GM21737 (cell line): ENCODE results near the gene ABCF3.
A peak's percentile ranks its signal among the peaks of the same experiment; 100 is the strongest.

Source experiments
- ATAC-seq: cut with Tn5 transposase; IDR thresholded peaks from one replicate; pipeline ENCODE4 v1.9.1; 2021; ENCODE audit warnings: mild to moderate bottlenecking, moderate library complexity; ENCODE audit not compliant: unreplicated experiment

The ABCF3 gene

DNA sequence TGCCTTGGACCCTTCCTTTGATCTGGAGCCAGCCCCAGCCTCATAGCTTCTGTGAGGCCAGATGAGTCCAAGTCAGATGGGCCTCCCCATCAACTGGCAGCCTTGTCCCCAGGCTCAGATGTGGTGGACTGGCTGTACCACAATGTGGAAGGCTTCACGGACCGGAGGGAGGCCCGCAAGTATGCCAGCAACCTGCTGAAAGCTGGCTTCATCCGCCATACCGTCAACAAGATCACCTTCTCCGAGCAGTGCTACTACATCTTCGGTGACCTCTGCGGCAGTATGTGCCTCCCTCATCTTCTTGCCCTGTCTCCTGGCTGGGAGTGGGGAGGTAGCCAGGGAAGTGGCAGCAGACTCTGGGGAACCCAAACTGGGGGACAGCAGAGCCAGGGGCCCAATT lies 18.2 kb upstream of the ABCF3 start:
- ATAC-seq, result no peak

DNA sequence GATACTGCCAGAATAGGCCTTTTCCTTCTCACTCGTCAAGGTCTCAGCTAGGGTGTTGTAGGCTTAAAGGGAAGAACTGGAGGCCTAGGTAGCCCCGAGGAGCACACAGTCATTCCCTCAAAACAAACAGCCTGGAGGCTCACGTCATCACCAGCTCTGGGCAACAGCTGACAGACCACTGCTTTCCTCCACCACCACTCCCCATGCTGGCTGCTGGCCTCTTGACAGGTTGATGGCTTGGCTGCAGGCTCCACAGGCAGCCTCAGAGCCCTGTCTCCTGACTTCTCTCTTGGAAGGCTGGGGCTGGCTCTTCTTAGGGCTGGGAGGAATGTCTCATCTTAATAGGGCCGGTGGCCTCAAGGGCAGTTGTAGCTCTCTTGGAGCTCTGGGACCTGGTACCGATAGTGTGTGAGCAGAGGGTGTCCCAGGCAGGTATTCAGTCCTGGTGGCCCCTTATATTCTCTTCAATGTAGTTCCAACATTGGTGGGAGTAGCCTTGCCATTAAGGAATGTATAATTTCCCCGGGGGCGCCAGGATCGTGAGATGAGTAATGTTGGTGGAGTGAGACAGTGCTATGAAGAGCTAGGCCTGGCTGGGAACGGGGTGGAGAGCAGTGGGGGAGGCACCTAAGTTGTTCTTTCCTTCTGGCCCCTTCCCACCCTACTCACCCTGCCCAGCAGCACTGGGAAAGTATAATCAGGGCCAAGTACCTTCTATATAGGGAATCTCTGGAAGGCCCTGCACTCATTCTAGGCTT lies 17.5 kb upstream of the ABCF3 start:
- ATAC-seq, result no peak

DNA sequence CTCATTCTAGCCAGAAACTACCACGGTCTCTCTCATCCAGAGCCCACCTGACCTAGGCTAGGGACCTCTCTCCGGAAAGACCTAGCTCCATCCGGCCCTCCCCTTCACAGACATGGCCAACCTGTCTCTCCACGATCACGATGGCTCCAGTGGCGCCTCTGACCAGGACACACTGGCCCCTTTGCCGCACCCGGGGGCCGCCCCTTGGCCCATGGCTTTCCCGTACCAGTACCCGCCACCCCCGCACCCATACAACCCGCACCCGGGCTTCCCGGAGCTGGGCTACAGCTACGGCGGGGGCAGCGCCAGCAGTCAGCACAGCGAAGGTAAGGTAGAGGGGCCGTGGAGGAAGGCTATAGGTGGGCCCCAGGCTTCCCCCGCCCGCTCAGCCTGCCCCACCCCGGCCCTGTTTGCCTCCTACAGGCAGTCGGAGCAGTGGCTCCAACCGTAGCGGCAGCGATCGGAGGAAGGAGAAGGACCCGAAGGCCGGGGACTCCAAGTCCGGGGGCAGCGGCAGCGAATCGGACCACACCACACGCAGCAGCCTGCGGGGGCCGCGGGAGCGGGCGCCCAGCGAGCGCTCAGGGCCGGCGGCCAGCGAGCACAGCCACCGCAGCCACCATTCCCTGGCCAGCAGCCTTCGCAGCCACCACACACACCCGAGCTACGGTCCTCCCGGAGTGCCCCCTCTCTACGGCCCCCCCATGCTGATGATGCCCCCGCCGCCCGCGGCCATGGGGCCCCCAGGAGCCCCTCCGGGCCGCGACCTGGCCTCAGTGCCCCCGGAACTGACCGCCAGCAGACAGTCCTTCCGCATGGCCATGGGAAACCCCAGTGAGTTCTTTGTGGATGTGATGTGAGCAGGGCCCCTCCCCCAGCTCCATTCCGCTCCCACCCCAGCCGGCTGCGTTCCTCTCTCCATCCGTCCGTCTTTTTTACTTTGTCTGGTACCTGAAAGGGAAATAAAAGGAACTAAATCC lies 15.8 kb upstream of the ABCF3 start:
- ATAC-seq, result no peak

DNA sequence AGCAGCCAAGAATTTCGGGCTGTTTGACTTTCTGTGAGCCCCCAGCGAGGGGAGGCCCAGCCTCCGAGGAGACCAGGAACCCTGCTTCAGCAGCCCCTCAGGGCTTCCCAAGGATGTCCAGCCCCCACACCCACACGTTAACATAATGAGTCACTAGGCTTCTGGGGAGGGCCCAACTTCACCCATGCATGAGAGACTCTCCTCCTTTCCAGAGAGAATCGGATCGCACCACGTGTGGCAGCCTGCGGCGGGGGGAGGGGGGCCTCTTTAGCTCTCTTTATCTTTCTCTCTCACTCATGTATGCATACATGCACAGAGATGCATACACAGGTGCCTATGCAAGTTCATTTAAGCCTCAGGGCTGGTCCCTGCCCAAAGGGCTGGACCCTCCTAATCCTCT lies 14.4 kb upstream of the ABCF3 start:
- no peak for ATAC-seq

DNA sequence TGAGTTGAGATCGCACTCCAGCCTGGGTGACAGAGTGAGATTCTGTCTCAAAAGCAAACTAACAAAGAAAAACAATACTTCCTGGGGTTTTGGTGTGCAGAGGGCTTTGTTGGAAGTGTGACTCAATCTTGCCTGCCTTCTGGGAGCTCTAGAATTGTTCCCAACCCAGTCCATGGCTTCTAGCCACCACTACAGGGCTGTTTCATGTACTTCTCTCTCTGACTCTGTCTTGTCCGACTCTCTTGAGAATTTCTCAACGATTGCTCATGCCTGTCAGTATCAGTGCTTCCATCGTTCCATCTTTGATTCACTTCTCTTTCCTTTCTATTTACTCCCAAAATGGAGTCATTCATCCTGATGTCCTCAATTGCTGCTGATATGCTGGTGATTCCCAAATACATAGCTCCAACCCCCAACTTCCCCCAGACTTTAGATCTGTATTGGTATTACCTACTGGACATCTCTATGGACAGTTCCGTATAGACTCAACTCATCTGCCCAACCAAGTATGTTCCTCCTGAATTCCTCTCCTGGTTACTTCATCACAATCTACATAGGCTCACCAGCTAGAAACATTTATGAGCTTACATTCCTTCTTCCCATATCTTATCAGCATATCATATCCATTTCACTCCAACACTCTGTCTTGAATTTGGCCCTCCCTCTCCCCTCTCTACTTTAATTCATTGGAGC lies 13.2 kb upstream of the ABCF3 start:
- ATAC-seq, result no peak

DNA sequence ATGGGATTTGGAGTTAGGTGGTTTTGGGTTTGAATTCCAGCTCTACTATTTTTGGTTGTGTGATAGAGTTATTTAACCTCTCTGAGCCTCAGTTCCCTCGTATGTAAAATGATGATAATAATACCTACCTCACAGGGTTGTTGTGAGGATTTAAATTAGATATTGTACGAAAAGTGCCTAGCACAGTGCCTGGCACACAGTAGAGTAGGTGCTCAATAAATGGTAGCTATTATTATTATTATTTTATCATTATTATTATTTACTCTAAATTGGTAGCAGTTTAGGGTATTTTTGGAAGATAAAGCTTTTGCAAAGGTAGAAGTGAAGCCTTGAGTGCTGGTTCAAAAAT lies 12.7 kb upstream of the ABCF3 start:
- ATAC-seq, result no peak

DNA sequence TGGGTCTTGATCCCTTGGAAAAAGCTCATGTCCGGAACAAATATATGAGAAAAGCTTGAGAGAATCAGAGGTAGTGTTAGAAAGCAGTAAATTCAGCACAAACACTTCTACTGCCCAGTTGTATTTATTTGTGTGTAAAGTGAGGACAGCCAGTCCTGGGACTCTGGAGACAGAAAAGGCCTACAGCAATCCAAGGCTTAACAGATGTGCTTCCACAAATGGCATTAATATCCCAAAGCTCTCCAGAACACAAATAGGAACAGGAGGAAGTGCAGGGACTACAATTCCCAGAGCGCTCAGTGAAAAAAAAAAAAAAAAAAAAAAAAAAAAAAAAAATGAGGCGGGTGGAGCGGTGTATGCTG lies 11.7 kb upstream of the ABCF3 start:
- ATAC-seq, result no peak

DNA sequence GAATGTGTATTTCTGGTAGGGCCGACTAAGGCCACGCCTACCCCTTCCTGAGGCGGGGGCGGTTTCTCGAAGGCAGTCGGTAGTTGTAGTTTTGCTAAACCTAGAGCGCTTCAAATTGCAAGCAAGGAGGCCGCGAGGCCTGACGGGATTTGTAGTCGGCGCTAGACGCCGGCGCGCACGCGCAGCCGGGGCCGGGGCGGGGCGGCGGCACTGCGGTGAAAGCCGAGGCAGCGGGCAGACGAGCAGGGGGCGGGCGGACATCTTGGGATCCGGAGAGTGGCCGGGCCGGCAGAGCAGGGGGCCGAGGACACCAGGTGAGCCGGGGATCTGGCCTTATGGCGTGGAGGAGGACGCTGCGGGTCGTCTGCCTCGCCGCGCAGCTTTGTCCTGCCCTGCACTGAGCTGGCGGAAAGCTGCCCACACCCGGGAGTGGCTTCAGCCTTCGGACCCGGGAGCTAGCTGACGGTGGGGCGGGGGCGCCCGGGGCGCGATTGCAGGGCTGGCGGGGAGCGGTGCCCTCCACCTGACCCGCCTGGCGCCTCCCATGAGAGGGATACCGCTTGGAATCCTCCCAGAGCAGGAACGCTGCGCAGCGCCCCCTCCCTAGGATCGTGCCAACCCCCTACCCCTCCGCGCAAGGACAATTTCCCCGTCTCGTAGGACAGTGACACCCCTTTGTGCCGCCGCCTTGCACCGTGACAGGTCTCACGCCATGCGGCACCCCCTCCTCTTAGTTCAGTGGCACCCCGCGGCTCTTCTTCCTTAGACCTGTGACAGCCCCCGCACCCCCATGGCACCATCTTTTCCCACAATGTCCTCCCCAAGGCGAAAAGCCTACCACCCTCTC lies 11.1 kb upstream of the ABCF3 start, which contains the start of gene AP2M1:
AP2M1 (plus strand) TSS at position 210 of the 847 bp plus-strand sequence. CDS start 2,139 bp downstream, outside the sequence.
- ATAC-seq, result peak; percentile 92

DNA sequence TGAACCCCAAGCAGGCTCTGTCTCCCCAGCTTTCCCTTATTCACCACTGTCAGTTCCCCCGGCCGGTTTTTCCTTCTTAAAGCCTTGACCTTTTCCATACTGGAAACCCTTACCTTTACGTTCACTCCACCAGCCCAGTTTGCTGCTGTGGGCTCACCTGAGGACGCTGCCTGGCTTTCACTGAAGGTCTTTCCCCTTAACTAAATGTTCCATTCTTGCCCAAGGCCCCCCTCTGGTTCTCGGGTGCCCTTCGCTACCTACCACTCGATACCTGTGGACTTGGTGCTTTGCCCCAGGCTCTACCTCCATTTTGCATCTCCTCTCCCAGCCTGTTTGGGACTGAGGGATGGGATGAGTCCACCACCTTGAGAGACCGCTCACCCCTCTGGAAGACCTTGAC lies 10.5 kb upstream of the ABCF3 start:
- ATAC-seq, result no peak

DNA sequence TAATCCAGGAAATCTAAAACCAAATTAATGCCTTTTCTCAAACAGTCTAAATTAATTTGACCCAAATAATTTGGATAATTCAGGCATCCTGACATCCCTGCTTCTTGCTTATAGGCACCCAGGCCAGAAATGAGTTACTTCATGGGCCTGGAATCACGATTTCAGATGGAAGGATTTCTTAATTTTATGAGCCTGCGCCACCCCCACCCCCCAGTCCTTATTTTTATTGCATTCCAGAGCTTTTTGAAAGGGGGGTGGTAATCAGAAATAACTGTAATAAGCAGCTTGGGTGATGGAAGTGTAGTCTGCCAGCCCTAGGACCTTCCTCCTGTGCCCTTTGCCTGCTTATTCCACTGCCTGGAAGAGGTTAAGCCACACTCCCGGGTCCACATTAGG lies 10.0 kb upstream of the ABCF3 start:
- ATAC-seq, result no peak

DNA sequence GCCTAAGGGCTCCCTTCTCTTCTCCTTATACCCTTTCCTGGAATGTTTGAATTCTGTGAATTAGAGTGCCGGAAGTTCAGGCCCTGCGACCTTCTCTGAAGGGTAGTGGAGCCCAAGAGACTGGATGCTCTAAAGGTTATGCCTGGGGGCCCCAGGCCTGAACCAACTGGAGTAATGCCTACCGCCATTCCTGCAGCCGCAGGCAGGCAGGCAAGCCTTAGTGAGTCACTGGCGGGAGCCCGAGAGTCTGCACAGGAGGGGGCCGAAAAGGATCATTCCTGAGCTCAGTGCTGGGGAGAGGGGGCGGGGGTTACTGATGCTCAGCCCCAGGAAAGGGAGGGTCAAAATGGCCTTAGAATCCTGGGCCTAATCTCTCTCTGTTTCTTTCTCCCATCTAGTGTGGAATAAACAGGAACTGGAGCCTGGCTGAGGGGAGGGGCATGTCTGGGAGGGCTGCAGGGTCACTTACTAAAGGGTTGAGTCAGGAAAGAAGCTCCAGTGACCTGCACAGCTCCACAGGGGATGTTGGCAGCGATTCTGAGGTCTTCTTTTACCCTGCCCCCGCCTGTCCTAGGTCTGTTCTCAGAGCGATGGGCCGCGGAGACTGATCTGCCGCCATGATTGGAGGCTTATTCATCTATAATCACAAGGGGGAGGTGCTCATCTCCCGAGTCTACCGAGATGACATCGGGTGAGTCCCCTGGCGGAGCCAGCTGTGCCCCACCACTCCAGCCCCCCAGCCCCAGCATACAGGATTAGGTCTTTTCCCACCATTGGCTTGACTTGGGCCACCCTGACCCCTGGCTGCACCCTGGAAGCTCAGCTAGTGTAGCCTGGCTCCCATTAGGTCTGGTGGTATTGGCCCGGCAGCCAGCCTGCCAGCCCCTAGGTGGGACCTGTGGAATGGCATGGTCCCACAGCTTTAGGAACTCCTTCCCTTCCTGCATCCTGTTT lies 9.3 kb upstream of the ABCF3 start:
- no peak for ATAC-seq

DNA sequence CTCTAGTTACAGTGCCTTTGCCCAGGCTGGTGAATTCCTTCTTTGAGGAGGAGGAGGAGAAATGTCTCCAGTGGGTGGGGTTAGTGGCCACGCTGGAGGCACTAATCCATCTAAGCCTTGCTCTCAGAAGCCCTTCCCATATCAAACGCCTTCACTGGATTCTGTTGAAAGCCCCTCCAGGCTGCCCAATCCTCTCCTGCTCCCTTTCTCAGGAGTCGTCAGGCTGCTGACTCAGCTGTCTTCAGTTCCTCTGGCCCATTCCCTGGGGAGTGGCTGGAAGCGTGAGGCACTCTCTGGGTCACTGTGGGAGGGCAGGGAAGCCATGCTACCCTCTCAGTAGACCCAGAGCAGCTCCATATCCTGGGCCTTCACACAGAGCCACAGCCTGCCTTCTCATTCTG lies 8.7 kb upstream of the ABCF3 start:
- ATAC-seq, result no peak

DNA sequence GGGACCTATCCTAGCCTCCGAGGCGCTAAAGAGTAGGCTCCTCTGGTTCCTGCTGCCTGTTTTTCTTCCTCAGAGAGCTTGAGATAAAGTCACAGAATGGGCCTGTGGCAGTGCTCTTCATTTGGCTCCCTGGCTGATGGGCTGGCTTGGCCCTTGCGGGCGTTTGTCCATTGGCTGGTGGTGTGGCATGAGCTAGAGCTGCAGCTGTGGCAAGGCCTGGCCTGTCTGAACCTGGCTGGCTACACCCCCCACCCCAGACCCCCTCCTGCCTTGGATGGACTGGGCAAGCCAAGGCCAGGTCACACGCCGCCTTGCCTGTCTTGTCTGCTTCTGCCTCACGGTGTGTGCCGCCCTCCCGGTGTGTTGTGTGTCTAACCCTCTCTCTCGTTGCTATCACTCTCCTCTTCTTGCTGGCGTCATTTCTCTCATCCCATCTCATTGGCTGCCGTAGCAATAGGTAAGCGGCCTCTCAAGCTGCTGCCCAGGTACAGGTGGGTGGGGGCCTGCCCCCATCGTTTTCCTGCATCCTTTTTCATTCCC lies 8.2 kb upstream of the ABCF3 start:
- no peak for ATAC-seq

DNA sequence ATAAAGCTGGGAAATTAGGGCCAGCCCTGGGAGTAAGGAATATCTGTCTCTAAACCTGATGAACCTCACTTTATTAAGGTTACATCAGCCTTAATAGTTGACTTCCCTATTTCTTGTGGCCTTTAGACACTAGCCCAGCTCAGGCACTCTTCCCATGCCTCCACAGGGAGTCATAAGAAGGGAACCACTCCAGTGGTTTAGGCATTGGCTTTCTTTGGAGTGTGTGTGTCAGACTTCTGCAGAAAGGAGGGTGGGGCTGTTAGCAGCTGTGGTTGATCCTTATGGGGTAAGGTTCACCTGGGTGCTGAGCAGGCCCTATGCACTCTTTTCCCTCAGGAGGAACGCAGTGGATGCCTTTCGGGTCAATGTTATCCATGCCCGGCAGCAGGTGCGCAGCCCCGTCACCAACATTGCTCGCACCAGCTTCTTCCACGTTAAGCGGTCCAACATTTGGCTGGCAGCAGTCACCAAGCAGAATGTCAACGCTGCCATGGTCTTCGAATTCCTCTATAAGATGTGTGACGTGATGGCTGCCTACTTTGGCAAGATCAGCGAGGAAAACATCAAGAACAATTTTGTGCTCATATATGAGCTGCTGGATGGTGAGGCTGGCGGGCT lies 7.4 kb upstream of the ABCF3 start:
- no peak for ATAC-seq

DNA sequence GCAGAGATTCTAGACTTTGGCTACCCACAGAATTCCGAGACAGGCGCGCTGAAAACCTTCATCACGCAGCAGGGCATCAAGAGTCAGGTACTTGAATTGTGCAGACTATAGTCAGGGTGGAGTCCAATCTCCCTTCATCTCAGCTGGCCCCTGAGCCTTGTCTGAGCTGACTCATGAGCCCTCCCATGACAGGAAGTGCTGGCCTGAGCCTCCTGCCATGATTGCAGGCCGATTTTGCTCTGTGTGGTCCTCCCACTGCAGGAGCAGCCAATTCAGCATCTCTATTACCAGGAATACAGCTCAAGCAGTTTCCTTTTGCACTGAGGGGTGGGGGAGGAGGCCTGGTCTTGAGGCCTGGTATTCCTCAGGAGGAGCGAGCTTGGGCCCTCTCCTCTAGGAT lies 5.8 kb upstream of the ABCF3 start:
- ATAC-seq, result no peak

DNA sequence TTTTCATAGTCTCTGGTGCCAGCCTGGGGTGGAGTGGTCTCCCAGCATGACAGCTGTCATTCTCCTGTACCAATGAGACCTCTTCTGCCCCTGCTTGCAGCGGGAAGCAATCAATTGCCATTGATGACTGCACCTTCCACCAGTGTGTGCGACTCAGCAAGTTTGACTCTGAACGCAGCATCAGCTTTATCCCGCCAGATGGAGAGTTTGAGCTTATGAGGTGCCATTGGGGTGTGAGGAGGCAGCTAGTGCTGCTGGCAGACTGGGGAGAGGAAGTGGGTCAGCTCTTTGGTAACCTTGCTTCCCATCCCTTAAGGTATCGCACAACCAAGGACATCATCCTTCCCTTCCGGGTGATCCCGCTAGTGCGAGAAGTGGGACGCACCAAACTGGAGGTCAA lies 4.4 kb upstream of the ABCF3 start:
- ATAC-seq, result no peak

DNA sequence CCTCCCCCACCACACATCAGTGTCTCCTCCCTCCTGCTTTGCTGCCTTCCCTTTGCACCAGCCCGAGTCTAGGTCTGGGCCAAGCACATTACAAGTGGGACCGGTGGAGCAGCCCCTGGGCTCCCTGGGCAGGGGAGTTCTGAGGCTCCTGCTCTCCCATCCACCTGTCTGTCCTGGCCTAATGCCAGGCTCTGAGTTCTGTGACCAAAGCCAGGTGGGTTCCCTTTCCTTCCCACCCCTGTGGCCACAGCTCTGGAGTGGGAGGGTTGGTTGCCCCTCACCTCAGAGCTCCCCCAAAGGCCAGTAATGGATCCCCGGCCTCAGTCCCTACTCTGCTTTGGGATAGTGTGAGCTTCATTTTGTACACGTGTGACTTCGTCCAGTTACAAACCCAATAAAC lies 2.3 kb upstream of the ABCF3 start:
- no peak for ATAC-seq

DNA sequence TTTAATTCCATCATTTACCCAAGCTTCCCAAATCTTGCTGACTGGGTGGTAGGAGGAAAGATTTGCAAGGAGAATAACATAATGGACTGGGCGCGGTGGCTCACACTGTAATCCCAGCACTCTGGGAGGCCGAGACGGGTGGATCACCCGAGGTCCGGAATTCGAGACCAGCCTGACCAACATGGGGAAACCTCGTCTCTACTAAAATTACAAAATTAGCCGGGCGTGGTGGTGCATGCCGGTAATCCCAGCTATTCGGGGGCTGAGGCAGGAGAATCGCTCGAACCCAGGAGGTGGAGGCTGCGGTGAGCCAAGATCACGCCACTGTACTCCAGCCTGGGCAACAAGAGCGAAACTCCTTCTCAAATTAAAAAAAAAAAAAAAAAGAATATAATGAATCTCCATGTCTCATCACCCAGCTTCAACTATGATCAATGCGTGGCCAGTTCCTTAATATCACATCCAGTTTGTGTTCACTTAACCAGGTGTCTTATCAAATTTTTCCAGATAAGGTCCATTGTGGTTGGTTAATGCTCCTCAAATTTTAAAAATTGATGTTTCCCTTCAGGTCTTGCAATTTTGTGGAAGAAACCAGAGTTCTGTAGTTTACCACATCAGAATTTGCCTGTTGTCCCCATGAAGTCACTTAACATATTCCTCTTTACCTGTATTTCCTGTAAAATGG lies 1.3 kb upstream of the ABCF3 start:
- ATAC-seq, result no peak
